ENCODE results near the gene IL17RC.

DNA sequence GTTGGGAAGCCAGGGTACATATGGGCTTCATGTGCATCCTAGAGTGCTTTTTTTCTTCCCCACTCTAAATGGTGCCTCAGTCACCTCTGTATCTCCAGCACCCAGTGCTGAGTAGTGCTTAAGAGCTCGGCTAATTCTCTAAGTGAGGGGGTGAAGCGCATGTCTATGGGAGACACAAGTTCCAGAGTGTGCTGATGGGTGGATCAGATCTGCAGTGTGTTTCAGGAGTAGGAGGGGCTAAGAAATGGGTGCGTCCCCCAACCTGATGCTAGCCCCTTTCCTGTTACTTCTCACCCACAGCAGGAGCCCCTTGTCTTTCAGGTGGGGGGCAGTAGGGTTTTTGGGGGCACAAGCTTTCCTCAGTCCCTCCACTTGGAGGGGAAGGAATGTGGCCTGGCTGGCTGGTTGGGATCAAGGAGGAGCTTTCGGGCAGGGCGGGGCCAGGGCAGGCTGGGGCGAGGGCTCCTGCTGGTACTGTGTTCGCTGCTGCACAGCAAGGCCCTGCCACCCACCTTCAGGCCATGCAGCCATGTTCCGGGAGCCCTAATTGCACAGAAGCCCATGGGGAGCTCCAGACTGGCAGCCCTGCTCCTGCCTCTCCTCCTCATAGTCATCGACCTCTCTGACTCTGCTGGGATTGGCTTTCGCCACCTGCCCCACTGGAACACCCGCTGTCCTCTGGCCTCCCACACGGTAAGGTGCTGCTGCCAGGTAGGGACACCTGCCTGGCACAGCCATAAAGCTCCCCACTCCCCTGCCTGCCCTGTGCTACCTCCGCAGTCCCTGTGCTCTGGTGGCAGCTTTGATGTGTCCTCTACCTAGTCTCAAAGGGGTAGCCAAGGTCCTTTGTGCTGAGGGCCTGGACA is 14.3 kb upstream of the IL17RC start, which contains the start of gene IL17RE:
- TF ChIP-seq CHD1 (IDR thresholded peaks at IDR 0.05; ENCODE audit: low read depth, low read length), result no peak
- no peak for TF ChIP-seq POLR2A (IDR thresholded peaks at IDR 0.05; ENCODE audit: low read depth, low read length)
- no peak for TF ChIP-seq CTCF (conservative IDR thresholded peaks at IDR 0.05; ENCODE audit: low read depth, low read length)
- TF ChIP-seq MXI1 (IDR thresholded peaks at IDR 0.05; ENCODE audit: borderline replicate concordance, low read depth, low read length), result no peak
- TF ChIP-seq, protein P1, sequence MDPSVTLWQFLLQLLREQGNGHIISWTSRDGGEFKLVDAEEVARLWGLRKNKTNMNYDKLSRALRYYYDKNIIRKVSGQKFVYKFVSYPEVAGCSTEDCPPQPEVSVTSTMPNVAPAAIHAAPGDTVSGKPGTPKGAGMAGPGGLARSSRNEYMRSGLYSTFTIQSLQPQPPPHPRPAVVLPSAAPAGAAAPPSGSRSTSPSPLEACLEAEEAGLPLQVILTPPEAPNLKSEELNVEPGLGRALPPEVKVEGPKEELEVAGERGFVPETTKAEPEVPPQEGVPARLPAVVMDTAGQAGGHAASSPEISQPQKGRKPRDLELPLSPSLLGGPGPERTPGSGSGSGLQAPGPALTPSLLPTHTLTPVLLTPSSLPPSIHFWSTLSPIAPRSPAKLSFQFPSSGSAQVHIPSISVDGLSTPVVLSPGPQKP (IDR thresholded peaks at IDR 0.05; ENCODE audit: borderline replicate concordance, low read depth, low read length), result no peak
- TF ChIP-seq SMC3 (IDR thresholded peaks at IDR 0.05; ENCODE audit: low read depth, low read length), result no peak
- no peak for TF ChIP-seq RCOR1 (IDR thresholded peaks at IDR 0.05; ENCODE audit: insufficient replicate concordance, low read length)
- TF ChIP-seq BHLHE40 (IDR thresholded peaks at IDR 0.05; ENCODE audit: low read depth, low read length), result no peak
- no peak for TF ChIP-seq CEBPB (IDR thresholded peaks at IDR 0.05; ENCODE audit: low read depth, low read length)
- no peak for TF ChIP-seq RFX5 (IDR thresholded peaks at IDR 0.05; ENCODE audit: low read depth, low read length)
- TF ChIP-seq, protein P2, sequence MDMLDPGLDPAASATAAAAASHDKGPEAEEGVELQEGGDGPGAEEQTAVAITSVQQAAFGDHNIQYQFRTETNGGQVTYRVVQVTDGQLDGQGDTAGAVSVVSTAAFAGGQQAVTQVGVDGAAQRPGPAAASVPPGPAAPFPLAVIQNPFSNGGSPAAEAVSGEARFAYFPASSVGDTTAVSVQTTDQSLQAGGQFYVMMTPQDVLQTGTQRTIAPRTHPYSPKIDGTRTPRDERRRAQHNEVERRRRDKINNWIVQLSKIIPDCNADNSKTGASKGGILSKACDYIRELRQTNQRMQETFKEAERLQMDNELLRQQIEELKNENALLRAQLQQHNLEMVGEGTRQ (IDR thresholded peaks at IDR 0.05; ENCODE audit: low read depth, low read length), result no peak
- no peak for TF ChIP-seq RAD21 (IDR thresholded peaks at IDR 0.05; ENCODE audit: low read length)
- TF ChIP-seq MAFK (IDR thresholded peaks at IDR 0.05; ENCODE audit: low read depth, low read length), result no peak
- no peak for TF ChIP-seq FOS (IDR thresholded peaks at IDR 0.05; ENCODE audit: low read depth, low read length)
